Measurements from ENCODE around the gene NCKAP1.
"Not testable (repeated sequence)": the region's sequence is repeated elsewhere in the genome, so short reads cannot be mapped to it uniquely, and the experiment has no call there.

The NCKAP1 gene, protein sequence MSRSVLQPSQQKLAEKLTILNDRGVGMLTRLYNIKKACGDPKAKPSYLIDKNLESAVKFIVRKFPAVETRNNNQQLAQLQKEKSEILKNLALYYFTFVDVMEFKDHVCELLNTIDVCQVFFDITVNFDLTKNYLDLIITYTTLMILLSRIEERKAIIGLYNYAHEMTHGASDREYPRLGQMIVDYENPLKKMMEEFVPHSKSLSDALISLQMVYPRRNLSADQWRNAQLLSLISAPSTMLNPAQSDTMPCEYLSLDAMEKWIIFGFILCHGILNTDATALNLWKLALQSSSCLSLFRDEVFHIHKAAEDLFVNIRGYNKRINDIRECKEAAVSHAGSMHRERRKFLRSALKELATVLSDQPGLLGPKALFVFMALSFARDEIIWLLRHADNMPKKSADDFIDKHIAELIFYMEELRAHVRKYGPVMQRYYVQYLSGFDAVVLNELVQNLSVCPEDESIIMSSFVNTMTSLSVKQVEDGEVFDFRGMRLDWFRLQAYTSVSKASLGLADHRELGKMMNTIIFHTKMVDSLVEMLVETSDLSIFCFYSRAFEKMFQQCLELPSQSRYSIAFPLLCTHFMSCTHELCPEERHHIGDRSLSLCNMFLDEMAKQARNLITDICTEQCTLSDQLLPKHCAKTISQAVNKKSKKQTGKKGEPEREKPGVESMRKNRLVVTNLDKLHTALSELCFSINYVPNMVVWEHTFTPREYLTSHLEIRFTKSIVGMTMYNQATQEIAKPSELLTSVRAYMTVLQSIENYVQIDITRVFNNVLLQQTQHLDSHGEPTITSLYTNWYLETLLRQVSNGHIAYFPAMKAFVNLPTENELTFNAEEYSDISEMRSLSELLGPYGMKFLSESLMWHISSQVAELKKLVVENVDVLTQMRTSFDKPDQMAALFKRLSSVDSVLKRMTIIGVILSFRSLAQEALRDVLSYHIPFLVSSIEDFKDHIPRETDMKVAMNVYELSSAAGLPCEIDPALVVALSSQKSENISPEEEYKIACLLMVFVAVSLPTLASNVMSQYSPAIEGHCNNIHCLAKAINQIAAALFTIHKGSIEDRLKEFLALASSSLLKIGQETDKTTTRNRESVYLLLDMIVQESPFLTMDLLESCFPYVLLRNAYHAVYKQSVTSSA

GRCh38 chr2:183038341-183039300 lies at the start of gene NCKAP1:
Gene NCKAP1 (minus strand): TSS chr2:183038457. CDS start chr2:183038099, 358 bp downstream.
- peak; percentile 74 for DNase-seq (ENCODE audit: low read depth)

- DNase-seq (ENCODE audit: low read depth): no peak
Measured at GRCh38 chr2:183081911-183082310, 43.7 kb upstream of the NCKAP1 start.

- no peak for DNase-seq (ENCODE audit: low read depth)
Measured at GRCh38 chr2:183079139-183079775, 41.0 kb upstream of the NCKAP1 start.

- peak; percentile 59 for DNase-seq (ENCODE audit: low read depth)
Measured at GRCh38 chr2:183078464-183079138, 40.3 kb upstream of the NCKAP1 start, which contains the start of gene DUSP19. Gene DUSP19 (plus strand): TSS chr2:183078747. CDS start chr2:183078934, 187 bp downstream.

GRCh38 chr2:183078163-183078463 lies 39.9 kb upstream of the NCKAP1 start:
- DNase-seq (ENCODE audit: low read depth): no peak

- no peak for DNase-seq (ENCODE audit: low read depth)
Measured at GRCh38 chr2:183072177-183072576, 33.9 kb upstream of the NCKAP1 start.

- no peak for DNase-seq (ENCODE audit: low read depth)
Measured at GRCh38 chr2:183070942-183071844, 32.9 kb upstream of the NCKAP1 start.

- DNase-seq (ENCODE audit: low read depth): no peak
Measured at GRCh38 chr2:183069174-183069573, 30.9 kb upstream of the NCKAP1 start.

GRCh38 chr2:183068561-183068960 lies 30.3 kb upstream of the NCKAP1 start:
- DNase-seq (ENCODE audit: low read depth): no peak

- DNase-seq (ENCODE audit: low read depth): no peak
Measured at GRCh38 chr2:183063083-183063482, 24.8 kb upstream of the NCKAP1 start.

DNA sequence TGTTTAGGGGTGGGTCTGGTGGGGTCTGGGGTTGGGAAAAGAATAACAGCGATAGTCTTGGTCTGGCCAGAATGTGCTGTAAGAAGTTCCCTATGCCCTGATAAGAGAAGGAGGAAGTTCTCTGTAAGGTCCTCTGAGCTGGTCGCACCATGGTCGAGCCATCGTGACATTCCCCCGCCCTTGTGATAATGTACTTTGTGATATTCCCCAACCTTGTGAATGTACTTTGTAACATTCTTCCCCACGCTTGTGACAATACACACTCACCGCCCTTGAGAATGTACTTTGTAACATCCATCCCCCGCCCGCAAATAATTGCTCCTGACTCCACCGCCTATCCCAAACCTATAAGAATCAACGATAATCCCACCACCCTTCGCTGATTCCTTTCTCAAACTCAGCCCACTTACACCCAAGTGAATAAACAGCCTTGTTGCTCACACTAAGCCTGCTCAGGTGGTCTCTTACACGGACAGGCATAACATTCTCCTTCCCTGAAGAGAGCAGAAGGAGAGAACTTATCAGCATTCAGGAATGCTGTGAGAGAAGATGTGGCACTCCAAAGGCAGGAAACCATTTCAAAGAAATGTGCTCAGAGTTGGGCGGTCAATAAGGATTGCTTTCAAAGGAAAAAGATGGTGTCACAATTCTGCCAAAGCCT lies 22.4 kb upstream of the NCKAP1 start:
- no peak for DNase-seq (ENCODE audit: low read depth)

GRCh38 chr2:183059561-183059960 lies 21.3 kb upstream of the NCKAP1 start:
- DNase-seq (ENCODE audit: low read depth): no peak

GRCh38 chr2:183057333-183057985 lies 19.2 kb upstream of the NCKAP1 start:
- no peak for DNase-seq (ENCODE audit: low read depth)

DNA sequence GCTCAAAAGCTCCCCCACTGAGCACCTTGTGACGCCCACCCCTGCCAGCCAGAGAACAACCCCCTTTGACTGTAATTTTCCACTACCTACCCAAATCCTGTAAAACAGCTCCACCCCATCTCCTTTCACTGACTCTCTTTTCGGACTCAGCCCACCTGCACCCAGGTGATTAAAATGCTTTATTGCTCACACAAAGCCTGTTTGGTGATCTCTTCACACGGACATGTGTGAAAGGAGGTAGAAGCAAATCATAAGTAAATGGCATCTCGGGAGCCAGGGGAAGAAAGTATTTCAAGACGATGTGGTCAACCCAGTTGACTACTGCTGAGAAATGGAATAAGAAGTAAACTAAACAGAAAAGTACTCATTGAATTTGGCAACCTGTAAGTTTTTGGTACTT lies 11.2 kb upstream of the NCKAP1 start:
- DNase-seq (ENCODE audit: low read depth): no peak

DNA sequence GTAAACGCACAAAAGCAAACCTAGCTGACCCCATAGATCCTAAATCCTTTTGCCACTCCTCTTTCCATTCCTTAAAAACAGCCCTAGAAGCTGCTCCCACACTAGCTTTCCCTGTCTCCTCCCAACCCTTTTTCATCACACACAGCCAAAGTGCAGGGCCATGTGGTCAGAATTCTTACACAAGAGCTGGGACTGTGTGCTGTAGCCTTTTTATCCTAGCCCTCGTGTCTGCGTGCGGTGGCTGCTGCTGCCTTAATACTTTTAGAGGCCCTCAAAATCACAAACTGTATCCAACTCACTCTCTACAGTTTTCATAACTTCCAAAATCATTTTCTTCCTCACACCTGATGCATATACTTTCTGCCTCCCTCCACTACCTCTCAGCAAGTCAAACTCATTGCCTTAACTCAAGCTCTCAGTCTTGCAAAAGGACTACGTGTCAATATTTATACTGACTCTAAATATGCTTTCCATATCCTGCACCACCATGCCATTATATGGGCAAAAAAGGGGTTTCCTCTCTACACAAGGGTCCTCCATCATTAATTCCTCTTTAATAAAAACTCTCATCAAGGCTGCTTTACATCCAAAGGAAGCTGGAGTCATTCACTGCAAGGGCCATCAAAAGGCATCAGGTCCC lies 9.3 kb upstream of the NCKAP1 start:
- not testable (repeated sequence) for DNase-seq (ENCODE audit: low read depth)

DNA sequence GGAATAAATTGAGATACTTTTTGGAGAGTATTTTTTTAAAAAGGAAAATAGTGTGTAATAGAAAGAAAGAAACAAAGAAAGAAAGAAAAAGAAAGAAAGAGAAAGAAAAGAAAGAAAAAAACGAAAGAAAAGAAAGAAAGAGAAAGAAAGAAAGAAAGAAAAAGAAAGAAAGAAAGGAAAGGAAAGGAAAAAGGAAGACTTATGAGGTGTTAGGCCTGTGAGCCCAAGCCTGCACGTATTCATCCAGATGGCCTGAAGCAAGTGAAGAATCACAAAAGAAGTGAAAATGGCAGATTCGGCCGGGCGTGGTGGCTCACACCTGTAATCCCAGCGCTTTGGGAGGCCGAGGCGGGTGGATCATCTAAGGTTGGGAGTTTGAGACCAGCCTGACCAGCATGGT lies 5.3 kb upstream of the NCKAP1 start:
- not testable (repeated sequence) for DNase-seq (ENCODE audit: low read depth)

DNA sequence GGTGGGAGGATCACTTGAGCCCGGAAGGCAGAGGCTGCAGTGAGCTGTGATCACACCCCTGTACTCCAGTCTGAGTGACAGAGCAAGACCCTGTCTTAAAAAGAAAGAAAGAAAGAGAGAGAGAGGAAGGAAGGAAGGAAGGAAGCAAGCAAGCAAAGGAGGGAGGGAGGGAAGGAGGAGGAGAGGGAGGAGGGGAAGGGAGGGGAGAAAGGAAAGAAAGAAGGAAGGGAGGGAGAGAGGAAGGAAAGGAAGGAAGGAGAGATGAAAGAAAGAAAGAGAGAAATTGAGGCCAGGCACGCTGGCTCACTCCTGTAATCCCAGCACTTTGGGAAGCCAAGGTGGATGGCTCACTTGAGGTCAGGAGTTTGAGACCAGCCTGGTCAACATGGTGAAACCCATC lies 2.3 kb upstream of the NCKAP1 start:
- DNase-seq (ENCODE audit: low read depth): no peak

Measured in T-helper 22 cell (primary cell).